Muscle of leg (tissue), 11 donors: ENCODE data around the gene SLC22A14. TPM values are rescaled to one million over a fixed set of nuclear protein-coding genes. Genes with fewer than 3 reads are reported as not detected.

Experiments
- DNase-seq: peaks from one replicate; pipeline ENCODE4 v3.0.0; 2013
- H3K27ac ChIP-seq: one replicate; pipeline ENCODE4 v1.5.1; 2013; ENCODE audit warnings: mild to moderate bottlenecking, low read length, control low read depth
- H3K27me3 ChIP-seq: one replicate; pipeline ENCODE4 v1.6.1; 2013; ENCODE audit warnings: low read length; ENCODE audit not compliant: control insufficient read depth, insufficient read depth
- H3K36me3 ChIP-seq: one replicate; pipeline ENCODE4 v1.6.1; 2013; ENCODE audit warnings: low read length; ENCODE audit not compliant: control insufficient read depth, insufficient read depth
- H3K4me1 ChIP-seq: one replicate; pipeline ENCODE4 v1.6.1; 2013; ENCODE audit warnings: low read length; ENCODE audit not compliant: control insufficient read depth, insufficient read depth
- H3K4me3 ChIP-seq: one replicate; pipeline ENCODE4 v1.5.1; 2013; ENCODE audit warnings: low read length, control low read depth
- H3K9me3 ChIP-seq: replicated peaks from 2 replicates; pipeline ENCODE4 v1.6.1; 2013; ENCODE audit warnings: low read depth, low read length; ENCODE audit not compliant: control insufficient read depth
- WGBS: methylation state at CpG from one replicate; pipeline ENCODE4 v1.1.5; 2013; ENCODE audit warnings: missing lambda C conversion rate; ENCODE audit not compliant: insufficient coverage; 5-methylcytosine and 5-hydroxymethylcytosine counted together
- polyA plus RNA-seq, 8 donors: library from polyadenylated mRNA; unstranded; fragments of 120-200 nt; gene quantifications; one replicate each; pipeline versions ENCODE4 v1.2.1 to v1.2.3, GENCODE V29; 2013; ENCODE audit warnings: inconsistent platforms in 1 of 8, low replicate concordance in 1 of 8; ENCODE audit not compliant: insufficient read length in 8 of 8, insufficient read depth in 1 of 8
- total RNA-seq: library from RNA; stranded (reverse); fragments of 120-200 nt; gene quantifications from one replicate; pipeline ENCODE4 v1.2.4, GENCODE V29; 2013

Gene SLC22A14
- total and polyA plus RNA-seq, 9 donors, result 0.09 to 0.25 (median 0.18) TPM

DNA sequence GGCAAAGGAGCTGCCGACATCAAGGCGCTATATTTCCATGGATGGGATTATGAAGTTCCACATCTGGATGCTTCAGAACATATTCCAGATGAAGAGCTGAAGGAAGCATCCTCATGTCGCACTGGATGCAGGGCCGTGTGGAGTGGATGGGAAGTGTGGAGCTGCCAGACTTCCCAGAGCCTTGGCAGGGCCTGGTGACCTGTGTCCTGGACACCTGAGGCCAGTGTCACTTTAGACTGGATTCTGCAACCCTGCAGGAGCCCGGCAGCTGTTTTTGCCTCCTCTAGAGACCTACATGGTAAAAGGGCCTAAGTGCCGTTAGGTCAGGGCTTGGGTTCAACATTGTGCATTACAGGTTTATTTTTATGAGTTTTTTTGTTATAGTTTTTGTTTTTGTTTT, 53.2 kb downstream of the SLC22A14 start:
- Histone ChIP-seq H3K27me3 (no peaks in the 10 kb centered on the region), H3K27ac (no peak overlapping the region), H3K9me3 (no peaks in the 10 kb centered on the region), H3K4me3 (no peak overlapping the region), H3K4me1 (no peaks in the 10 kb centered on the region), H3K36me3 (no peaks in the 10 kb centered on the region)
- no peak for DNase-seq
- 60% methylated on average over 4 of the region's 6 CpGs for WGBS

DNA sequence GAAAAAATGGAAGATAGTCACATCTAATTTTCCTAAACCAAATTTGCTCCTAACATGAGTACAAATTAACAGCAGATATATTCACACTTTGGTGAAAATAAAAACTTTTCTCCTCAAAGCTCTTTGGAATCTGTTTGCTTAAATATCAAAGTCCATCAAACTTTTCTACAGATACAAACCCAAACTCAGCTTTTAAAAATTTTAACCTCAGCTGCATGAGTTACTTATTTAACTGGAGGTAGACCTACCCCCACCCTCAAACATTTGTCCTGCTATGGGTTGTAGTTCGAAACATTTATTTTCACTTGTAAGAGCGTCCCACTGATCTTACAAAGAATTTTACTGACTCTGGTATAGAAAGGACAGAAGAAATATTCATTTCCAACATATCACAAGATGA, 55.6 kb downstream of the SLC22A14 start:
- Histone ChIP-seq H3K4me3 (no peak overlapping the region), H3K27ac (no peak overlapping the region), H3K27me3 (no peaks in the 10 kb centered on the region), H3K4me1 (no peaks in the 10 kb centered on the region), H3K9me3 (peaks cover 3% of the 10 kb centered on the region), H3K36me3 (no peaks in the 10 kb centered on the region)
- no peak for DNase-seq
- no CpG with 5 or more reads among the region's 2 CpGs for WGBS

GRCh38 chr3:38343797-38344594, 61.9 kb downstream of the SLC22A14 start:
- Histone ChIP-seq H3K27me3 (no peaks in the 10 kb centered on the region), H3K36me3 (no peaks in the 10 kb centered on the region), H3K27ac (no peak overlapping the region), H3K9me3 (peaks cover 3% of the 10 kb centered on the region), H3K4me3 (no peak overlapping the region), H3K4me1 (peaks cover 12% of the 10 kb centered on the region)
- DNase-seq, result peak; percentile 24
- WGBS, result 100% methylated on average over 2 of the region's 3 CpGs

GRCh38 chr3:38345879-38346586, 63.9 kb downstream of the SLC22A14 start:
- Histone ChIP-seq H3K9me3 (peaks cover under 1% of the 10 kb centered on the region), H3K27me3 (no peaks in the 10 kb centered on the region), H3K4me1 (peaks cover 12% of the 10 kb centered on the region), H3K36me3 (no peaks in the 10 kb centered on the region), H3K4me3 (no peak overlapping the region), H3K27ac (no peak overlapping the region)
- DNase-seq, result no peak
- WGBS, result 30% methylated on average over 7 of the region's 10 CpGs

- H3K4me3 ChIP-seq, result peak within 1 kb of the TSS; percentile 76
- no peak within 1 kb of the TSS for H3K27ac ChIP-seq
- H3K36me3 ChIP-seq, result no peaks in the 10 kb centered on the region
- peaks cover 12% of the 10 kb centered on the region for H3K4me1 ChIP-seq
- H3K27me3 ChIP-seq, result no peaks in the 10 kb centered on the region
- WGBS, result under 1% methylated on average over 85 of the region's 85 CpGs
- DNase-seq, result peak; percentile 90
- H3K9me3 ChIP-seq, result no peaks in the 10 kb centered on the region
Measured at GRCh38 chr3:38346587-38347410, 64.7 kb downstream of the SLC22A14 start, which contains the start of gene XYLB. TSS of gene XYLB (plus strand) at chr3:38346785. CDS start at chr3:38346869, 84 bp downstream.

- no peak overlapping the region for H3K27ac ChIP-seq
- 69% methylated on average over 16 of the region's 19 CpGs for WGBS
- DNase-seq, result no peak
- H3K4me1 ChIP-seq, result peaks cover 12% of the 10 kb centered on the region
- H3K4me3 ChIP-seq, result peak overlapping the region; percentile 76
- H3K27me3 ChIP-seq, result no peaks in the 10 kb centered on the region
- no peaks in the 10 kb centered on the region for H3K9me3 ChIP-seq
- H3K36me3 ChIP-seq, result peaks cover 3% of the 10 kb centered on the region
Measured at GRCh38 chr3:38347421-38348200, 65.5 kb downstream of the SLC22A14 start.

- Histone ChIP-seq H3K27ac (no peak overlapping the region), H3K9me3 (no peaks in the 10 kb centered on the region), H3K4me3 (no peak overlapping the region), H3K4me1 (peaks cover 12% of the 10 kb centered on the region), H3K27me3 (no peaks in the 10 kb centered on the region), H3K36me3 (peaks cover 4% of the 10 kb centered on the region)
- WGBS, result 86% methylated on average over 4 of the region's 4 CpGs
- peak; percentile 30 for DNase-seq
Measured at GRCh38 chr3:38348903-38349302, 66.8 kb downstream of the SLC22A14 start.

- DNase-seq, result no peak
- H3K36me3 ChIP-seq, result peaks cover 4% of the 10 kb centered on the region
- no peak overlapping the region for H3K4me3 ChIP-seq
- 82% methylated on average over 5 of the region's 8 CpGs for WGBS
- H3K9me3 ChIP-seq, result no peaks in the 10 kb centered on the region
- peaks cover 12% of the 10 kb centered on the region for H3K4me1 ChIP-seq
- no peaks in the 10 kb centered on the region for H3K27me3 ChIP-seq
- no peak overlapping the region for H3K27ac ChIP-seq
Measured at GRCh38 chr3:38349684-38350359, 67.7 kb downstream of the SLC22A14 start.

DNA sequence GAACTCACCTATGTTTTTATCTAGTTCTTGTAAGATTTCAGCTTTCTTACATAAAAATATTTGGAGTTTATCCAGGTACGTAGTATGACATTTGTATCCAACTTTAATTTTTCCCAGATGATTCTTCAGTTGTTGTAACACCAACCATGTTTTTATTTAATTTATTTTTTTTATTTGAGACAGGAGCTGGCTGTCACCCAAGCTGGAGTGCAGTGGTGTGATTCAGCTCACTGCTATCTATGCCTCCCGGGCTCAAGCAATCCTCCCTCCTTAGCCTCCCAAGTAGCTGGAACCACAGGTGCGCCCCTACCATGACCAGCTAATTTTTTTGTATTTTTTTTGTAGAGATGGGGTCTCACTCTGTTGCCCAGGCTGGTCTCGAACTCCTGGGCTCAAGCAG, 71.1 kb downstream of the SLC22A14 start:
- no peak for DNase-seq
- H3K4me3 ChIP-seq, result no peak overlapping the region
- no peak overlapping the region for H3K27ac ChIP-seq
- H3K36me3 ChIP-seq, result peaks cover 4% of the 10 kb centered on the region
- no peaks in the 10 kb centered on the region for H3K27me3 ChIP-seq
- no CpG with 5 or more reads among the region's 4 CpGs for WGBS
- no peaks in the 10 kb centered on the region for H3K9me3 ChIP-seq
- H3K4me1 ChIP-seq, result no peaks in the 10 kb centered on the region
